HG03469 (cell line): Measurements from ENCODE around the gene PSMA2.
"Not testable (repeated sequence)": the region's sequence is repeated elsewhere in the genome, so short reads cannot be mapped to it uniquely, and the experiment has no call there.

ENCODE experiments used
- ATAC-seq: cut with Tn5 transposase; IDR thresholded peaks from one replicate; pipeline ENCODE4 v1.9.1; 2021; ENCODE audit warnings: mild to moderate bottlenecking, moderate library complexity, moderate number of reproducible peaks; ENCODE audit not compliant: unreplicated experiment

PSMA2 gene

GRCh38 chr7:42907316-42907715, 24.7 kb downstream of the PSMA2 start:
- no peak for ATAC-seq

GRCh38 chr7:42906181-42906580, 25.8 kb downstream of the PSMA2 start:
- ATAC-seq, result no peak

- no peak for ATAC-seq
These were observed 29.6 kb downstream of the PSMA2 start for GRCh38 chr7:42902331-42902730.

- ATAC-seq, result no peak
These were observed 31.1 kb downstream of the PSMA2 start for GRCh38 chr7:42900842-42901241.

GRCh38 chr7:42893346-42894240, 38.4 kb downstream of the PSMA2 start:
- ATAC-seq, result no peak

GRCh38 chr7:42886893-42887505, 45.0 kb downstream of the PSMA2 start:
- ATAC-seq, result no peak

- ATAC-seq, result no peak
These were observed 45.8 kb downstream of the PSMA2 start for GRCh38 chr7:42886129-42886528.

- ATAC-seq, result not testable (repeated sequence)
These were observed 46.8 kb downstream of the PSMA2 start for GRCh38 chr7:42885183-42885582.

GRCh38 chr7:42883950-42884349, 48.0 kb downstream of the PSMA2 start:
- peak; percentile 52 for ATAC-seq

- ATAC-seq, result no peak
These were observed 51.6 kb downstream of the PSMA2 start for GRCh38 chr7:42880392-42880791.

- ATAC-seq, result no peak
These were observed 53.7 kb downstream of the PSMA2 start for GRCh38 chr7:42878303-42878702.

- no peak for ATAC-seq
These were observed 54.1 kb downstream of the PSMA2 start for GRCh38 chr7:42877862-42878261.

GRCh38 chr7:42876182-42877068, 55.5 kb downstream of the PSMA2 start:
- peak; percentile 72 for ATAC-seq

GRCh38 chr7:42869131-42870020, 62.6 kb downstream of the PSMA2 start:
- peak; percentile 98 for ATAC-seq

- no peak for ATAC-seq
These were observed 63.5 kb downstream of the PSMA2 start for GRCh38 chr7:42868480-42868879.
